DOHH2 (cell line): ENCODE data around the gene DHRS9.

Experiments
- CTCF ChIP-seq: fragments of 200-600 bp; sonication (generic); IDR thresholded peaks from one replicate; pipeline ENCODE4 v1.5.1; 2014; ENCODE audit warnings: antibody characterized with exemption, mild to moderate bottlenecking, low read depth, low read length; ENCODE audit not compliant: poor library complexity, severe bottlenecking
- EZH2phosphoT487 ChIP-seq: fragments of 200-600 bp; sonication (generic); IDR thresholded peaks from 2 replicates; pipeline ENCODE4 v1.6.1; 2017; ENCODE audit warnings: borderline replicate concordance, mild to moderate bottlenecking, antibody characterized with exemption, low read length, moderate library complexity, mixed read lengths

GRCh38 chr2:169047256-169048250 lies 21.8 kb upstream of the DHRS9 start:
- TF ChIP-seq CTCF: no peak
- no peak for TF ChIP-seq EZH2phosphoT487
